Transverse colon (tissue), 3 donors: ENCODE data around the gene SLC35F3.

Source experiments
- CTCF ChIP-seq, 5 experiments: fragments of 200-600 bp in 3 of 5; fragments of 450-650 bp in 2 of 5; sonication (generic) in 3 of 5; IDR thresholded peaks; 1 replicate in 2 of 5; 2 replicates in 3 of 5; pipeline ENCODE4 v1.5.1; 2016 to 2017; ENCODE audit warnings: antibody characterized with exemption in 5 of 5, inconsistent platforms in 3 of 5, mild to moderate bottlenecking in 2 of 5, moderate library complexity in 1 of 5
- POLR2A ChIP-seq: fragments of 450-650 bp; IDR thresholded peaks from one replicate; pipeline ENCODE4 v1.6.1; 2016; ENCODE audit warnings: antibody characterized with exemption, mild to moderate bottlenecking, moderate library complexity

- TF ChIP-seq CTCF (IDR thresholded peaks at IDR 0.05) (no peak), POLR2A (no peak)
These were observed 244.7 kb downstream of the SLC35F3 start for GRCh38 chr1:234149217-234149616.
